GM12801 (cell line): ENCODE results near the gene MXRA7.

Experiments
- CTCF ChIP-seq: IDR thresholded peaks from one replicate; pipeline ENCODE4 v1.5.1; 2011; ENCODE audit warnings: control low read depth; ENCODE audit not compliant: insufficient read length; ENCODE audit errors: extremely low read depth

Gene MXRA7

GRCh38 chr17:76704805-76705204 is 6.0 kb downstream of the MXRA7 start:
- no peak for TF ChIP-seq CTCF

- no peak for TF ChIP-seq CTCF
Observed at GRCh38 chr17:76702941-76703637, 7.7 kb downstream of the MXRA7 start.

GRCh38 chr17:76702076-76702475 is 8.7 kb downstream of the MXRA7 start:
- TF ChIP-seq CTCF: no peak

GRCh38 chr17:76701471-76701967 is 9.2 kb downstream of the MXRA7 start:
- TF ChIP-seq CTCF: no peak

GRCh38 chr17:76700617-76701470 is 9.9 kb downstream of the MXRA7 start:
- TF ChIP-seq CTCF: no peak

- TF ChIP-seq CTCF: no peak
Observed at GRCh38 chr17:76700270-76700616, 10.5 kb downstream of the MXRA7 start.

GRCh38 chr17:76697702-76698465 is 12.9 kb downstream of the MXRA7 start:
- TF ChIP-seq CTCF: no peak
